ENCODE results near the gene RASGRP1.

Gene RASGRP1

GRCh38 chr15:38535491-38536200 is 29.0 kb downstream of the RASGRP1 start:
- H3K4me1 ChIP-seq, result peaks cover 0 to 18% (median 14%) of the 10 kb centered on the region in 4 donors
- no peaks in the 10 kb centered on the region for H3K36me3 ChIP-seq
- H3K27ac ChIP-seq, result no peak overlapping the region
- intact Hi-C loops (cut with DNase I; ENCODE audit: low total_unique reads), result no loop called here
- H3K9me3 ChIP-seq, result no peaks in the 10 kb centered on the region
- DNase-seq, result peak in 1 of 2 donors; percentile 24
- H3K27me3 ChIP-seq, result no peaks in the 10 kb centered on the region
- no peak for TF ChIP-seq CTCF (IDR thresholded peaks at IDR 0.05)
- no peak overlapping the region for H3K4me3 ChIP-seq

GRCh38 chr15:38534691-38535090 is 29.9 kb downstream of the RASGRP1 start:
- intact Hi-C loops (cut with DNase I; ENCODE audit: low total_unique reads), result no loop called here
- no peak for TF ChIP-seq CTCF (IDR thresholded peaks at IDR 0.05)

GRCh38 chr15:38533926-38534325 is 30.7 kb downstream of the RASGRP1 start:
- Histone ChIP-seq H3K4me3 (no peak overlapping the region), H3K4me1 (peaks cover 0 to 18% (median 14%) of the 10 kb centered on the region in 4 donors), H3K9me3 (no peaks in the 10 kb centered on the region), H3K36me3 (no peaks in the 10 kb centered on the region), H3K27me3 (no peaks in the 10 kb centered on the region), H3K27ac (no peak overlapping the region)
- DNase-seq, result no peak
- no peak for TF ChIP-seq CTCF (IDR thresholded peaks at IDR 0.05)
- intact Hi-C loops (cut with DNase I; ENCODE audit: low total_unique reads), result no loop called here

More at GRCh38 chr15:38534691-38535090, 29.9 kb downstream of the RASGRP1 start:
- H3K9me3 ChIP-seq, result no peaks in the 10 kb centered on the region
- no peak for DNase-seq
- H3K27ac ChIP-seq, result no peak overlapping the region
- H3K4me3 ChIP-seq, result no peak overlapping the region
- H3K27me3 ChIP-seq, result no peaks in the 10 kb centered on the region
- H3K4me1 ChIP-seq, result peaks cover 0 to 18% (median 14%) of the 10 kb centered on the region in 4 donors
- H3K36me3 ChIP-seq, result no peaks in the 10 kb centered on the region

- peaks cover 0 to 18% (median 14%) of the 10 kb centered on the region in 4 donors for H3K4me1 ChIP-seq
- no peak for TF ChIP-seq CTCF (IDR thresholded peaks at IDR 0.05)
- H3K27me3 ChIP-seq, result no peaks in the 10 kb centered on the region
- no peaks in the 10 kb centered on the region for H3K9me3 ChIP-seq
- H3K27ac ChIP-seq, result no peak overlapping the region
- H3K4me3 ChIP-seq, result no peak overlapping the region
- no peak for DNase-seq
- intact Hi-C loops (cut with DNase I; ENCODE audit: low total_unique reads), result no loop called here
- no peaks in the 10 kb centered on the region for H3K36me3 ChIP-seq
Measured at GRCh38 chr15:38533416-38533915, 31.1 kb downstream of the RASGRP1 start.

GRCh38 chr15:38532728-38533127 is 31.9 kb downstream of the RASGRP1 start:
- H3K4me1 ChIP-seq, result peaks cover 0 to 18% (median 14%) of the 10 kb centered on the region in 4 donors
- intact Hi-C loops (cut with DNase I; ENCODE audit: low total_unique reads), result no loop called here
- no peaks in the 10 kb centered on the region for H3K27me3 ChIP-seq
- H3K9me3 ChIP-seq, result no peaks in the 10 kb centered on the region
- H3K4me3 ChIP-seq, result no peak overlapping the region
- TF ChIP-seq CTCF (IDR thresholded peaks at IDR 0.05), result no peak
- no peaks in the 10 kb centered on the region for H3K36me3 ChIP-seq
- H3K27ac ChIP-seq, result no peak overlapping the region
- DNase-seq, result no peak
